ENCODE results near the gene CARMIL1.

Gene CARMIL1

GRCh38 chr6:25586927-25587326 lies 307.8 kb downstream of the CARMIL1 start:
- no peaks in the 10 kb centered on the region for H3K36me3 ChIP-seq
- TF ChIP-seq, protein P1, sequence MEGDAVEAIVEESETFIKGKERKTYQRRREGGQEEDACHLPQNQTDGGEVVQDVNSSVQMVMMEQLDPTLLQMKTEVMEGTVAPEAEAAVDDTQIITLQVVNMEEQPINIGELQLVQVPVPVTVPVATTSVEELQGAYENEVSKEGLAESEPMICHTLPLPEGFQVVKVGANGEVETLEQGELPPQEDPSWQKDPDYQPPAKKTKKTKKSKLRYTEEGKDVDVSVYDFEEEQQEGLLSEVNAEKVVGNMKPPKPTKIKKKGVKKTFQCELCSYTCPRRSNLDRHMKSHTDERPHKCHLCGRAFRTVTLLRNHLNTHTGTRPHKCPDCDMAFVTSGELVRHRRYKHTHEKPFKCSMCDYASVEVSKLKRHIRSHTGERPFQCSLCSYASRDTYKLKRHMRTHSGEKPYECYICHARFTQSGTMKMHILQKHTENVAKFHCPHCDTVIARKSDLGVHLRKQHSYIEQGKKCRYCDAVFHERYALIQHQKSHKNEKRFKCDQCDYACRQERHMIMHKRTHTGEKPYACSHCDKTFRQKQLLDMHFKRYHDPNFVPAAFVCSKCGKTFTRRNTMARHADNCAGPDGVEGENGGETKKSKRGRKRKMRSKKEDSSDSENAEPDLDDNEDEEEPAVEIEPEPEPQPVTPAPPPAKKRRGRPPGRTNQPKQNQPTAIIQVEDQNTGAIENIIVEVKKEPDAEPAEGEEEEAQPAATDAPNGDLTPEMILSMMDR (IDR thresholded peaks at IDR 0.05) = no peak
- no peak overlapping the region for H3K27ac ChIP-seq
- no peaks in the 10 kb centered on the region for H3K4me1 ChIP-seq (ENCODE audit: control insufficient read depth in 1 of 2, insufficient read depth in 1 of 2, low read depth in 1 of 2, low read length in 1 of 2)
- no peaks in the 10 kb centered on the region for H3K9me3 ChIP-seq
- H3K27me3 ChIP-seq = no peaks in the 10 kb centered on the region
- H3K4me3 ChIP-seq (ENCODE audit: low read depth in 1 of 2, low read length in 1 of 2) = no peak overlapping the region

DNA sequence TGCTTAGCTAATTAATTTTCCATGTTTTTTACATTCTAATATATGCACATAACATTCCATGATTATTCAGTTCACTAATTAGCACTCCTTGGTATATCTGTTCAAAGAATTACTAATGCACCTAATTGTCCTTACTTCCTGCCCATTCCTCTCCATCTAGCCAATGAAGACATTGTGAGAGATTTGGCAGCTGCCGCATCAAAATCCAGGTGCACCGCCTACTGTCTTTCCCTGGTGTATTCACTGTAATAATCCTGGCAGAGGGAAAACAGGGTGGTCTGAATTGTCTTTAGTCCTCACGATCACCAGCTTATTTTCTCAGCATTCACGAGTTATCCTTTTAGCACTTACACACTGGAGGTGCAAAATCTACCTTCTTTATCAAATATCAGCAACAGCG lies 311.8 kb downstream of the CARMIL1 start:
- Histone ChIP-seq H3K27ac (no peak overlapping the region), H3K27me3 (no peaks in the 10 kb centered on the region)
- TF ChIP-seq, protein P1 (IDR thresholded peaks at IDR 0.05) = no peak

DNA sequence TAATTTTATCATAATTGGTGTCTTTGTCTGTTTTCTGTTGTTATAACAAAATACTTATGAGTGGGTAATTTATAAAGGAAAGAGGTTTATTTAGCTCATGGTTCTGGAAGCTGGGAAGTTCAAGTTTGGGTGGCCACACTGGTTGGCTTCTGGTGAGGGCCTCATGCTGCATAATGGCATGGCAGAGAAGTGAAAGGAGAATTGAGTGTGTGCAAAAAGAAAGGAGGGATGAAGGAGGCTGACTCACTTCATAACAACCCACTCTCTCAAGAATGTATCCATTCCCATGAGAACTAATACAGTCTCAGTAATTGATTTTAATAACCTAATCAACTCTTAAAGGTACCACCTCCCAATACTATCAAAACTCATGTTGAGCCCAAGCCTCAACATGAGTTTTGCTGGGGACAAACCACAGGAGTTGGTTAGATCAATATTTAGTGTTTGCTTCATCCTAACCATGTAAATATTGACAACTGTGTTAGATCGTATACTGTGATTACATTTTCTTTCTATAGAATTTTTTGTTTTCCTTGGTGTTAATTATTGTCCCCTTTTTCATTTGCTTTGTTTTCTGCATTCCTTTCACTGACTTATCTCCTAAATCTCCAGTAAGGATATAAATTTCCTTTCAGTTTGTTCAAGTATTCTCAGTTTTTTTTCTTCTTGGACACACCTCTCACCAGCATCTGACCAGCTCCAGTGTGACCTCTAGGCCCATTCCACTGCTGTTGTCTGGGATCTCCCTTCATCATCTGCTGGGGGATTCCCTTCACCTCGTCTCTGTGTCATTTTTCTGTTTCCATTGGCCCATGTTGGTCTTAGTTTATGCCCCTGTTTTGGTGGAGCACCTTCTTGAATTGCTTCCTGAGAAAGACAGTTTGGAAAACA lies 318.0 kb downstream of the CARMIL1 start:
- Histone ChIP-seq H3K27ac (no peak overlapping the region), H3K4me1 (ENCODE audit: control insufficient read depth in 1 of 2, insufficient read depth in 1 of 2, low read depth in 1 of 2, low read length in 1 of 2) (no peaks in the 10 kb centered on the region), H3K36me3 (no peaks in the 10 kb centered on the region), H3K9me3 (no peaks in the 10 kb centered on the region), H3K4me3 (ENCODE audit: low read depth in 1 of 2, low read length in 1 of 2) (no peak overlapping the region), H3K27me3 (no peaks in the 10 kb centered on the region)
- TF ChIP-seq, protein P1 (IDR thresholded peaks at IDR 0.05) = no peak

More for the DNA sequence above, 311.8 kb downstream of the CARMIL1 start:
- Histone ChIP-seq H3K4me1 (ENCODE audit: control insufficient read depth in 1 of 2, insufficient read depth in 1 of 2, low read depth in 1 of 2, low read length in 1 of 2) (no peaks in the 10 kb centered on the region), H3K4me3 (ENCODE audit: low read depth in 1 of 2, low read length in 1 of 2) (no peak overlapping the region), H3K9me3 (no peaks in the 10 kb centered on the region), H3K36me3 (no peaks in the 10 kb centered on the region)

DNA sequence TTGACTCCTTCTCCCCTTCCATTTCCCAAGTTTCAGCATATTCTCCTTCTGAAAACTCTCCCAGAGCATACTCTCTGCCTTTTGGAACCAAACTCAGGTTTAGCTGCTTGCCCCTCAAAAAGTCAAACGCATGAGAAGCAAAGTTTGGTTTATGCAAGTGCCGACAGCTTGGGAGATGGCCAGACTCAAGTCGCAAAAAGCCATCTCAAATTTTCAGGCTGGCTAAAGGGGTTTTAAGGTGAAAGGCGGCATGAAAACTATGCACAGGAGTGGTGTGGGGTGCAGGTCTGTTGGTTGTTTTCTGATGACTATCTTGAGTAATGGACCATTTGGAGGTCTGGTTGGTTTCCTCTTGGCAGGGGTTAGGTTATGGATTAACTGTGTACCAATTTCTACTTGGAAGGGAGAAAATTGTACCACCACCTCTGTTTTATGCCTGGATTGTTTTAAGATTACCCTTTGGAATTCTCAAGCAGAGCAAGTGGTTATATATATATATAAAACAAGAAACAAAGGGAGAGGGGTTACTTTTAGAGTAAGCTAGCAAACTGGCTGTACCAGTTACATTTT lies 320.4 kb downstream of the CARMIL1 start:
- TF ChIP-seq, protein P1 (IDR thresholded peaks at IDR 0.05) = no peak
- no peaks in the 10 kb centered on the region for H3K27me3 ChIP-seq
- no peaks in the 10 kb centered on the region for H3K36me3 ChIP-seq
- no peaks in the 10 kb centered on the region for H3K4me1 ChIP-seq (ENCODE audit: control insufficient read depth in 1 of 2, insufficient read depth in 1 of 2, low read depth in 1 of 2, low read length in 1 of 2)
- H3K9me3 ChIP-seq = no peaks in the 10 kb centered on the region
- H3K4me3 ChIP-seq (ENCODE audit: low read depth in 1 of 2, low read length in 1 of 2) = no peak overlapping the region
- no peak overlapping the region for H3K27ac ChIP-seq

DNA sequence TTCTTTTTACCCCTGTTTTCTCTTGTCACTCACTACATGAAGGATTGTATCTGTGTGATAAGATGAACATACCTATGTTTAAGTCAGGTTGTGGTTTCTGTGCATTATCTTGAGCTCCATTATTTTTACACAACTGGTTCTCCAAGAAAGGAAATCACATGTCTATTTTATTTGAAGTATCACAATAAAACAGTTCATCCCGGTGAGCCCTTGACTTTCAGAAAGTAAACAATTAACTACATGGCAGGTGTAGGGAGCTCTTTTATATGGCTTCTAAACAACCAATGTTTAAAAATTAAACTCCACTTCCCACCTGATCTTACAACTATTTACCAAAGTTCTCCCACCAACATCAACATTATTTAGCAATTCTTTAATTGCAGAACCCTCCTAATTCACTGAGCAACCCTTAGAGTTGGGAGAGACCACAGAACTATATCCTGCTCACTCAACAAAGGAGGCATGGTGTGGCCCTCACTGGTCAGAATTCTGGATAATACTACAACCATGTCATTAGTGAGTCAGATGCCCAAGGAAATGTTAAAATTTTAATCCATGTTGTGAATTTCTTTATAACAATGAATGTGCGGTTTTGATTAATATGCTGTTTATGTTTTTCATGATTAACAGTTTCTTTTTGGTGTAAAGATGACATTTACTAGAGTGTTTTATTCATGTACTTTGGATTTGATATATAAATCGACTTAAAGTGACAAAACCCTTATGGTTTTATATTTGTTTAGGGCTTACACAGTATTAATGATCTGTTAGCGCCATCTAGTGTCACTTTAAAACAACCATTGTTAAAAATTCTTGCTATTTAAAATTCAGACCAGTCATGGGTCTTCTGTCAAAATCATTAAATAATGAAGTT lies 322.9 kb downstream of the CARMIL1 start:
- TF ChIP-seq, protein P1 (IDR thresholded peaks at IDR 0.05) = no peak
- H3K4me1 ChIP-seq (ENCODE audit: control insufficient read depth in 1 of 2, insufficient read depth in 1 of 2, low read depth in 1 of 2, low read length in 1 of 2) = no peaks in the 10 kb centered on the region
- no peak overlapping the region for H3K27ac ChIP-seq
- no peaks in the 10 kb centered on the region for H3K27me3 ChIP-seq
- no peaks in the 10 kb centered on the region for H3K9me3 ChIP-seq
- H3K36me3 ChIP-seq = no peaks in the 10 kb centered on the region
- no peak overlapping the region for H3K4me3 ChIP-seq (ENCODE audit: low read depth in 1 of 2, low read length in 1 of 2)

All from neutrophil (primary cell).